GM18499 (cell line): ENCODE results near the gene PHF13.

Experiments used
- ATAC-seq: cut with Tn5 transposase; IDR thresholded peaks from one replicate; pipeline ENCODE4 v1.9.1; 2021; ENCODE audit warnings: moderate number of reproducible peaks; ENCODE audit not compliant: insufficient read depth, unreplicated experiment

Gene PHF13

GRCh38 chr1:6613361-6614018 is at the start of gene PHF13:
Gene PHF13, plus strand, starts transcription at chr1:6613731. Its CDS starts 336 bp downstream, at chr1:6614067.
- ATAC-seq, result peak; percentile 79

- no peak for ATAC-seq
These were observed 44.5 kb upstream of the PHF13 start for GRCh38 chr1:6569033-6569432.

- ATAC-seq, result no peak
These were observed 43.4 kb upstream of the PHF13 start for GRCh38 chr1:6570100-6570499.

- no peak for ATAC-seq
These were observed 42.5 kb upstream of the PHF13 start for GRCh38 chr1:6570987-6571386.

GRCh38 chr1:6572653-6573383 is 40.7 kb upstream of the PHF13 start:
- no peak for ATAC-seq

GRCh38 chr1:6574025-6574620 is 39.4 kb upstream of the PHF13 start:
- ATAC-seq, result no peak

GRCh38 chr1:6574818-6575217 is 38.7 kb upstream of the PHF13 start:
- ATAC-seq, result no peak

- ATAC-seq, result no peak
These were observed 35.6 kb upstream of the PHF13 start for GRCh38 chr1:6577831-6578525.

GRCh38 chr1:6578624-6579373 is 34.7 kb upstream of the PHF13 start:
- no peak for ATAC-seq

GRCh38 chr1:6579374-6580118 is 34.0 kb upstream of the PHF13 start, which contains the start of gene ZBTB48:
Gene ZBTB48, plus strand, starts transcription at chr1:6579994. Its CDS starts 616 bp downstream, at chr1:6580610.
- peak; percentile 67 for ATAC-seq

GRCh38 chr1:6580119-6580592 is 33.4 kb upstream of the PHF13 start:
- ATAC-seq, result no peak

- ATAC-seq, result no peak
These were observed 32.7 kb upstream of the PHF13 start for GRCh38 chr1:6580593-6581409.

- ATAC-seq, result no peak
These were observed 31.8 kb upstream of the PHF13 start for GRCh38 chr1:6581561-6582305.

- ATAC-seq, result no peak
These were observed 31.2 kb upstream of the PHF13 start for GRCh38 chr1:6582370-6582769.

GRCh38 chr1:6584126-6585080 is 29.1 kb upstream of the PHF13 start:
- no peak for ATAC-seq

GRCh38 chr1:6585081-6585722 is 28.3 kb upstream of the PHF13 start:
- ATAC-seq, result no peak
